A549 (cell line): ENCODE measurements around the gene PARP1. TPM values are rescaled to one million over a fixed set of nuclear protein-coding genes. Genes with fewer than 3 reads are reported as not detected.

ENCODE experiments used
- ATAC-seq, 2 experiments: fragments of 200-7000 bp in 1 of 2; fragments of >200 bp in 1 of 2; cut with Nextera tagmentation in 1 of 2; cut with Tn5 transposase in 1 of 2; 3 replicates each; pipeline versions ENCODE4 v1.8.0 to v1.9.1; 2018 to 2020; ENCODE audit warnings: mild to moderate bottlenecking in 1 of 2, moderate library complexity in 1 of 2
- CTCF ChIA-PET: fragments of 300-600 bp; sonication (Branson Sonifier 250); formaldehyde crosslinking; extraction: SDS; loops from one replicate; lab custom pipeline; 2021; ENCODE audit warnings: antibody characterized with exemption, inconsistent platforms; lab: Yijun Ruan, JAX
- POLR2A ChIA-PET: fragments of 350-600 bp; formaldehyde crosslinking; extraction: SDS; loops from one replicate; lab custom pipeline; 2021; ENCODE audit warnings: antibody characterized with exemption, inconsistent platforms; lab: Yijun Ruan, JAX
- DNase-seq, 2 experiments: peaks; one replicate each; pipeline versions ENCODE4 v3.0.0 to v3.0.0-alpha.2; 2011 to 2016; ENCODE audit warnings: low read depth in 1 of 2, low spot score in 1 of 2
- FAIRE-seq: peaks from 2 replicates; lab custom pipeline; 2011; peaks lifted over from hg19 to GRCh38; lab: Jason Lieb, UNC
- H3K27ac ChIP-seq, 2 experiments: fragments of >200 bp; sonication (Bioruptor Twin); formaldehyde crosslinking; 3 replicates each; pipeline ENCODE4 v1.5.1; 2016 to 2017
- H3K4me1 ChIP-seq: fragments of >200 bp; sonication (Bioruptor Twin); formaldehyde crosslinking; 3 replicates; pipeline ENCODE4 v1.6.1; 2016
- H3K4me2 ChIP-seq: fragments of >200 bp; sonication (Bioruptor Twin); formaldehyde crosslinking; 3 replicates; pipeline ENCODE4 v1.6.1; 2016
- H3K4me3 ChIP-seq: fragments of >200 bp; sonication (Bioruptor Twin); formaldehyde crosslinking; 3 replicates; pipeline ENCODE4 v1.5.1; 2016
- H3K9me3 ChIP-seq: fragments of >200 bp; sonication (Bioruptor Twin); formaldehyde crosslinking; 3 replicates; pipeline ENCODE4 v1.6.1; 2016
- CBX2 ChIP-seq: fragments of 200-600 bp; sonication (generic); IDR thresholded peaks from 2 replicates; pipeline ENCODE4 v1.6.1; 2016; ENCODE audit warnings: low read depth, mild to moderate bottlenecking, borderline replicate concordance
- CEBPB ChIP-seq, 2 experiments: fragments of >200 bp in 1 of 2; sonication (Bioruptor Twin) in 1 of 2; formaldehyde crosslinking in 1 of 2; IDR thresholded peaks; 2 replicates each; pipeline ENCODE4 v1.6.1; 2012 to 2016
- CHD2 ChIP-seq: fragments of 150-350 bp; IDR thresholded peaks from 2 replicates; pipeline ENCODE4 v1.6.1; 2014; ENCODE audit warnings: low read length; ENCODE audit not compliant: partially characterized antibody
- FOSB ChIP-seq: fragments of 250-450 bp; sonication (Bioruptor Pico); IDR thresholded peaks from 2 replicates; pipeline ENCODE4 v1.5.0; 2020; ENCODE audit warnings: mild to moderate bottlenecking, moderate library complexity
- GATA3 ChIP-seq: IDR thresholded peaks from 2 replicates; pipeline ENCODE4 v1.6.1; 2012; ENCODE audit warnings: borderline replicate concordance
- KDM5A ChIP-seq: fragments of 200-600 bp; sonication (generic); IDR thresholded peaks from 2 replicates; pipeline ENCODE4 v1.6.1; 2016; ENCODE audit warnings: antibody characterized with exemption, mild to moderate bottlenecking
- MAZ ChIP-seq: fragments of 150-350 bp; IDR thresholded peaks from 2 replicates; pipeline ENCODE4 v1.6.1; 2014; ENCODE audit warnings: antibody characterized with exemption, low read depth, low read length, borderline replicate concordance
- MYC ChIP-seq: IDR thresholded peaks from 2 replicates; pipeline ENCODE4 v1.6.1; 2012; ENCODE audit warnings: mild to moderate bottlenecking, inconsistent platforms, low read length, improper control_type of control experiment, borderline replicate concordance
- NPAS2 ChIP-seq: fragments of 250-450 bp; sonication (Bioruptor Pico); IDR thresholded peaks from 2 replicates; pipeline ENCODE4 v1.8.0; 2022; ENCODE audit warnings: mild to moderate bottlenecking, moderate library complexity, borderline replicate concordance
- PHF8 ChIP-seq: fragments of 200-600 bp; sonication (generic); IDR thresholded peaks from 2 replicates; pipeline ENCODE4 v1.6.1; 2016; ENCODE audit warnings: low read depth, mild to moderate bottlenecking, antibody characterized with exemption, moderate library complexity, borderline replicate concordance
- RAD21 ChIP-seq, 2 experiments: fragments of >200 bp in 1 of 2; sonication (Bioruptor Twin) in 1 of 2; formaldehyde crosslinking in 1 of 2; IDR thresholded peaks in 1 of 2; conservative IDR thresholded peaks in 1 of 2; 2 replicates in 1 of 2; 3 replicates in 1 of 2; pipeline ENCODE4 v1.6.1; 2012 to 2018; ENCODE audit warnings: inconsistent platforms in 1 of 2
- RFX5 ChIP-seq: fragments of 450-650 bp; IDR thresholded peaks from 2 replicates; pipeline ENCODE4 v1.7.1; 2014; ENCODE audit warnings: antibody characterized with exemption, mild to moderate bottlenecking, moderate library complexity
- SMC3 ChIP-seq: fragments of >200 bp; sonication (Bioruptor Twin); formaldehyde crosslinking; IDR thresholded peaks from 3 replicates; pipeline ENCODE4 v1.6.1; 2018; ENCODE audit warnings: inconsistent platforms
- SREBF2 ChIP-seq: fragments of 450-650 bp; IDR thresholded peaks from 2 replicates; pipeline ENCODE4 v1.6.1; 2014; ENCODE audit warnings: mild to moderate bottlenecking, moderate library complexity
- ZC3H11A ChIP-seq: fragments of 450-650 bp; IDR thresholded peaks from 2 replicates; pipeline ENCODE4 v1.6.1; 2014; ENCODE audit warnings: antibody characterized with exemption, mild to moderate bottlenecking
- ZFP36 ChIP-seq: fragments of 450-650 bp; IDR thresholded peaks from 2 replicates; pipeline ENCODE4 v1.6.1; 2014; ENCODE audit warnings: borderline replicate concordance; ENCODE audit not compliant: partially characterized antibody
- WGBS: methylation state at CpG from one replicate; pipeline ENCODE4 v1.1.6; 2017; ENCODE audit errors: missing lambda C conversion rate; 5-methylcytosine and 5-hydroxymethylcytosine counted together
- polyA plus RNA-seq, 4 experiments: library from polyadenylated mRNA; depleted of rRNA in 3 of 4; stranded (reverse); fragments of >200 nt; fragmentation: RNase III in 1 of 4; extraction: RNeasy Plus Mini Kit Qiagen cat#74134 plus additional on column Dnase treatment in 1 of 4; gene quantifications; 2 replicates in 3 of 4; 3 replicates in 1 of 4; pipeline ENCODE4 v1.2.3, GENCODE V29; 2011 to 2017
- TF ChIP-seq, protein P1 (sequence below): IDR thresholded peaks from 2 replicates; pipeline ENCODE4 v1.6.1; 2012
- TF ChIP-seq, protein P2 (sequence below): fragments of 200-600 bp; sonication (generic); IDR thresholded peaks from 2 replicates; pipeline ENCODE4 v1.6.1; 2016; ENCODE audit warnings: antibody characterized with exemption, mild to moderate bottlenecking, moderate library complexity
- TF ChIP-seq, protein P3 (sequence below): IDR thresholded peaks from 2 replicates; pipeline ENCODE4 v1.6.1; 2012; ENCODE audit warnings: low read depth, borderline replicate concordance
- TF ChIP-seq, protein P4 (sequence below): fragments of >200 bp; sonication (Bioruptor Twin); formaldehyde crosslinking; IDR thresholded peaks from 3 replicates; pipeline ENCODE4 v1.5.1; 2016
- TF ChIP-seq, protein P5 (sequence below): fragments of 250-450 bp; sonication (Bioruptor Pico); IDR thresholded peaks from 2 replicates; pipeline ENCODE4 v1.5.0; 2020; ENCODE audit warnings: low read depth, mild to moderate bottlenecking, moderate library complexity

PARP1 gene
- polyA plus RNA-seq, 2 of the 4 experiments (the other 2 are of a cell fraction) = 125 to 134 TPM

DNA sequence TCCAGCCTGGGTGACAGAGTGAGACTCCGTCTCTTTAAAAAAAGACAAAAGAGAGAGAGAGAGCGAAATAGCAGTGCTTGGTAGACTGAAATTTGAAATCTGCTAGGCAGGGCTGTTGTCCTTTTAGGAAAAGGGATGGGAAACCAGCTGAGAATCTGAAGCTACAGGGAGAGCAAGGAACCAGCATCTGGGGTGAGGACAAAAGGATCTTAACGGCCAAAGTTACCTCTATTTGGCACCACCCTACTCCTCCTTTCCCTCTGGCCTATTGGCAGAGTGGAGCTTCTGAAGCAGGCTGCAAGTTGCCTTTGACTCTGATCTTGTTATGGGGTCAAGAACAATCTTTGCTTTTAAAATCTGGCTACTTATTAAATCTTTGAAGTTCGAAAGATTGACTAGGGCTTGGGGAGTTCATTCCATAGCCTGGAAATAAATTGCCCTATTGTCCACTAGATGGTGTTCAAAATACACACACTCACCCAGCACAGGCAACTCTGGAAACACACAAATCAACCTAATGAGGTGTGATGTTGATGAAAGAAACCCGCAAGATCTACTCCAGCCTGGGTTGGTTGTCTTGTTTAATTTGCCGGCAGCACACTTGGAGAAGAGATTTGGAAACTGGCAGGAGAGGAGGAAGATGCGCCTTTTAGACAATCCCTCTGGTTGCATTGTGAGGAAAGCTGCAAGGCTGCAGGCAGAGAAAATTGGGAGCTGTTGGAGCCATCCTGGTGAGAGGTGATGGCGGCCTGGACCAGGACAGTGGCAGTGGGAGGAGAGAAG, 16.5 kb upstream of the PARP1 start:
- Histone ChIP-seq H3K4me1 (no peaks in the 10 kb centered on the region), H3K4me2 (peak overlapping the region; percentile 26; the same call in 1 of the 3 replicates), H3K27ac (no peak overlapping the region), H3K4me3 (no peak overlapping the region), H3K9me3 (no peaks in the 10 kb centered on the region)
- FAIRE-seq (no peak), DNase-seq (peak; percentile 42 to 49), ATAC-seq (peak; percentile 83 to 91; a peak in 5 of 6 replicates)
- no peak for TF ChIP-seq FOSB (CRISPR knock-in tag)
- no peak for TF ChIP-seq ZC3H11A
- TF ChIP-seq SMC3 = peak; percentile 53; the same call in 2 of the 3 replicates
- TF ChIP-seq PHF8 = no peak
- TF ChIP-seq, protein P1, sequence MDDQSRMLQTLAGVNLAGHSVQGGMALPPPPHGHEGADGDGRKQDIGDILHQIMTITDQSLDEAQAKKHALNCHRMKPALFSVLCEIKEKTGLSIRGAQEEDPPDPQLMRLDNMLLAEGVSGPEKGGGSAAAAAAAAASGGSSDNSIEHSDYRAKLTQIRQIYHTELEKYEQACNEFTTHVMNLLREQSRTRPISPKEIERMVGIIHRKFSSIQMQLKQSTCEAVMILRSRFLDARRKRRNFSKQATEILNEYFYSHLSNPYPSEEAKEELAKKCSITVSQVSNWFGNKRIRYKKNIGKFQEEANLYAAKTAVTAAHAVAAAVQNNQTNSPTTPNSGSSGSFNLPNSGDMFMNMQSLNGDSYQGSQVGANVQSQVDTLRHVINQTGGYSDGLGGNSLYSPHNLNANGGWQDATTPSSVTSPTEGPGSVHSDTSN = no peak
- no peak for TF ChIP-seq CHD2
- TF ChIP-seq, protein P2, sequence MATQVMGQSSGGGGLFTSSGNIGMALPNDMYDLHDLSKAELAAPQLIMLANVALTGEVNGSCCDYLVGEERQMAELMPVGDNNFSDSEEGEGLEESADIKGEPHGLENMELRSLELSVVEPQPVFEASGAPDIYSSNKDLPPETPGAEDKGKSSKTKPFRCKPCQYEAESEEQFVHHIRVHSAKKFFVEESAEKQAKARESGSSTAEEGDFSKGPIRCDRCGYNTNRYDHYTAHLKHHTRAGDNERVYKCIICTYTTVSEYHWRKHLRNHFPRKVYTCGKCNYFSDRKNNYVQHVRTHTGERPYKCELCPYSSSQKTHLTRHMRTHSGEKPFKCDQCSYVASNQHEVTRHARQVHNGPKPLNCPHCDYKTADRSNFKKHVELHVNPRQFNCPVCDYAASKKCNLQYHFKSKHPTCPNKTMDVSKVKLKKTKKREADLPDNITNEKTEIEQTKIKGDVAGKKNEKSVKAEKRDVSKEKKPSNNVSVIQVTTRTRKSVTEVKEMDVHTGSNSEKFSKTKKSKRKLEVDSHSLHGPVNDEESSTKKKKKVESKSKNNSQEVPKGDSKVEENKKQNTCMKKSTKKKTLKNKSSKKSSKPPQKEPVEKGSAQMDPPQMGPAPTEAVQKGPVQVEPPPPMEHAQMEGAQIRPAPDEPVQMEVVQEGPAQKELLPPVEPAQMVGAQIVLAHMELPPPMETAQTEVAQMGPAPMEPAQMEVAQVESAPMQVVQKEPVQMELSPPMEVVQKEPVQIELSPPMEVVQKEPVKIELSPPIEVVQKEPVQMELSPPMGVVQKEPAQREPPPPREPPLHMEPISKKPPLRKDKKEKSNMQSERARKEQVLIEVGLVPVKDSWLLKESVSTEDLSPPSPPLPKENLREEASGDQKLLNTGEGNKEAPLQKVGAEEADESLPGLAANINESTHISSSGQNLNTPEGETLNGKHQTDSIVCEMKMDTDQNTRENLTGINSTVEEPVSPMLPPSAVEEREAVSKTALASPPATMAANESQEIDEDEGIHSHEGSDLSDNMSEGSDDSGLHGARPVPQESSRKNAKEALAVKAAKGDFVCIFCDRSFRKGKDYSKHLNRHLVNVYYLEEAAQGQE = no peak
- TF ChIP-seq CBX2 = no peak
- TF ChIP-seq, protein P3, sequence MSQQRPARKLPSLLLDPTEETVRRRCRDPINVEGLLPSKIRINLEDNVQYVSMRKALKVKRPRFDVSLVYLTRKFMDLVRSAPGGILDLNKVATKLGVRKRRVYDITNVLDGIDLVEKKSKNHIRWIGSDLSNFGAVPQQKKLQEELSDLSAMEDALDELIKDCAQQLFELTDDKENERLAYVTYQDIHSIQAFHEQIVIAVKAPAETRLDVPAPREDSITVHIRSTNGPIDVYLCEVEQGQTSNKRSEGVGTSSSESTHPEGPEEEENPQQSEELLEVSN = no peak
- TF ChIP-seq, protein P4, sequence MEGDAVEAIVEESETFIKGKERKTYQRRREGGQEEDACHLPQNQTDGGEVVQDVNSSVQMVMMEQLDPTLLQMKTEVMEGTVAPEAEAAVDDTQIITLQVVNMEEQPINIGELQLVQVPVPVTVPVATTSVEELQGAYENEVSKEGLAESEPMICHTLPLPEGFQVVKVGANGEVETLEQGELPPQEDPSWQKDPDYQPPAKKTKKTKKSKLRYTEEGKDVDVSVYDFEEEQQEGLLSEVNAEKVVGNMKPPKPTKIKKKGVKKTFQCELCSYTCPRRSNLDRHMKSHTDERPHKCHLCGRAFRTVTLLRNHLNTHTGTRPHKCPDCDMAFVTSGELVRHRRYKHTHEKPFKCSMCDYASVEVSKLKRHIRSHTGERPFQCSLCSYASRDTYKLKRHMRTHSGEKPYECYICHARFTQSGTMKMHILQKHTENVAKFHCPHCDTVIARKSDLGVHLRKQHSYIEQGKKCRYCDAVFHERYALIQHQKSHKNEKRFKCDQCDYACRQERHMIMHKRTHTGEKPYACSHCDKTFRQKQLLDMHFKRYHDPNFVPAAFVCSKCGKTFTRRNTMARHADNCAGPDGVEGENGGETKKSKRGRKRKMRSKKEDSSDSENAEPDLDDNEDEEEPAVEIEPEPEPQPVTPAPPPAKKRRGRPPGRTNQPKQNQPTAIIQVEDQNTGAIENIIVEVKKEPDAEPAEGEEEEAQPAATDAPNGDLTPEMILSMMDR = peak; percentile 68
- peak; percentile 71 to 73 for TF ChIP-seq RAD21 (conservative IDR thresholded peaks at IDR 0.05 in 1 of 2, IDR thresholded peaks at IDR 0.05 in 1 of 2)
- TF ChIP-seq, protein P5, sequence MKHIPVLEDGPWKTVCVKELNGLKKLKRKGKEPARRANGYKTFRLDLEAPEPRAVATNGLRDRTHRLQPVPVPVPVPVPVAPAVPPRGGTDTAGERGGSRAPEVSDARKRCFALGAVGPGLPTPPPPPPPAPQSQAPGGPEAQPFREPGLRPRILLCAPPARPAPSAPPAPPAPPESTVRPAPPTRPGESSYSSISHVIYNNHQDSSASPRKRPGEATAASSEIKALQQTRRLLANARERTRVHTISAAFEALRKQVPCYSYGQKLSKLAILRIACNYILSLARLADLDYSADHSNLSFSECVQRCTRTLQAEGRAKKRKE = no peak
- 39% methylated on average over 8 of the region's 8 CpGs for WGBS
- CTCF ChIA-PET = interaction anchor here (0.5 to 5.6 kb wide), 37 partner anchors 8 to 1702 kb away, joined by 3 to 38 read pairs (median 3); partner anchors contain the start of genes PARP1 and STUM
- POLR2A ChIA-PET = no interaction called here

DNA sequence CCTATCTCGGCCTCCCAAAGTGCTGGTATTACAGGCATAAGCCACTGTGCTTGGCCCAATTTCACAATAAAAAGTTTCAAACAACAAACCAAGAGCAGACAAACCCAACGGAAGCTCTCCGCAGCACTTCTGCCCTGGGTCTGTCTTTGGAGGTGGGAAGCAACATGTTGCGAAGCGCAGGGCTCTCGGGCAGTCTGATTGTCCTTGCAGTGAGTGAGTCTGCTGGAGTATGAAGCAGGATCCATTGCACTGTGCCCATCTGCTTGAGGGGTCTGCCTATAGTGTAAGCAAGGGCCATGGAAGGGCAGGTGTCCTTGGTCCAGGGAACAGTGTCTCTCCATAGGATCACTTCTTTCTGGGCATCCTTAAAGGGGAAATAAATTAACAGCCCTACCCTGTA, 14.6 kb upstream of the PARP1 start:
- no peak for FAIRE-seq
- H3K27ac ChIP-seq = no peak overlapping the region
- H3K9me3 ChIP-seq = no peaks in the 10 kb centered on the region
- H3K4me1 ChIP-seq = no peaks in the 10 kb centered on the region
- no peak overlapping the region for H3K4me2 ChIP-seq
- CTCF ChIA-PET = interaction anchor here (0.8 to 5.6 kb wide), 7 partner anchors 10 to 239 kb away, joined by 3 to 38 read pairs (median 3); partner anchors contain the start of gene STUM
- DNase-seq = no peak
- WGBS = 92% methylated on average over 6 of the region's 6 CpGs
- no peak overlapping the region for H3K4me3 ChIP-seq
- ATAC-seq = no peak
- POLR2A ChIA-PET = interaction anchor here (0.5 kb wide), 1 partner anchor 15 kb away, joined by 3 read pairs; the partner anchor contains the start of gene PARP1
- TF ChIP-seq MAZ (no peak), ZFP36 (no peak), RFX5 (no peak), SREBF2 (no peak), KDM5A (no peak), CEBPB (IDR thresholded peaks at IDR 0.05) (no peak), MYC (no peak), GATA3 (no peak), NPAS2 (CRISPR knock-in tag) (no peak)
- TF ChIP-seq, protein P5 = no peak
- TF ChIP-seq, protein P2 = no peak
